GM23338 (cell line): ENCODE data around the gene ARMC5. TPM values are rescaled to one million over a fixed set of nuclear protein-coding genes. Genes with fewer than 3 reads are reported as not detected.

Experiments used
- ATAC-seq: fragments of 200-7000 bp; cut with Tn5 transposase; 3 replicates; pipeline ENCODE4 v1.9.1; 2020
- DNase-seq: peaks from one replicate; pipeline ENCODE4 v3.0.0-alpha.2; 2015; ENCODE audit warnings: low spot score
- H2AFZ ChIP-seq: fragments of 200-600 bp; sonication (generic); 2 replicates; pipeline ENCODE4 v1.8.0; 2016; ENCODE audit warnings: antibody characterized with exemption, mild to moderate bottlenecking, moderate library complexity
- H3F3A ChIP-seq: fragments of 200-600 bp; sonication (generic); replicated peaks from 2 replicates; pipeline ENCODE4 v1.8.0; 2017; ENCODE audit warnings: antibody characterized with exemption, mixed run types, low read depth
- H3K27ac ChIP-seq: fragments of 200-600 bp; sonication (generic); 2 replicates; pipeline ENCODE4 v1.6.1; 2016; ENCODE audit warnings: low read depth
- H3K27me3 ChIP-seq: fragments of 200-600 bp; sonication (generic); 2 replicates; pipeline ENCODE4 v1.8.0; 2016; ENCODE audit warnings: mild to moderate bottlenecking, mixed run types, moderate library complexity; ENCODE audit not compliant: insufficient read depth
- H3K36me3 ChIP-seq: fragments of 200-600 bp; sonication (generic); 2 replicates; pipeline ENCODE4 v1.8.0; 2016; ENCODE audit warnings: mild to moderate bottlenecking; ENCODE audit not compliant: insufficient read depth
- H3K4me1 ChIP-seq: fragments of 200-600 bp; sonication (generic); 2 replicates; pipeline ENCODE4 v1.8.0; 2016; ENCODE audit warnings: mild to moderate bottlenecking, moderate library complexity; ENCODE audit not compliant: insufficient read depth
- H3K4me2 ChIP-seq: fragments of 200-600 bp; sonication (generic); 2 replicates; pipeline ENCODE4 v1.7.1; 2017; ENCODE audit warnings: mixed run types
- H3K4me3 ChIP-seq: fragments of 200-600 bp; sonication (generic); 2 replicates; pipeline ENCODE4 v1.6.1; 2016; ENCODE audit warnings: mixed run types
- H3K79me2 ChIP-seq: fragments of 200-600 bp; sonication (generic); replicated peaks from 2 replicates; pipeline ENCODE4 v1.8.0; 2017; ENCODE audit warnings: mild to moderate bottlenecking; ENCODE audit not compliant: insufficient read depth
- H3K9me2 ChIP-seq: fragments of 200-600 bp; sonication (generic); 2 replicates; pipeline ENCODE4 v1.8.0; 2017; ENCODE audit not compliant: insufficient read depth
- H4K20me1 ChIP-seq: fragments of 200-600 bp; sonication (generic); replicated peaks from 2 replicates; pipeline ENCODE4 v1.8.0; 2017; ENCODE audit warnings: mild to moderate bottlenecking; ENCODE audit not compliant: insufficient read depth
- H3K27ac Mint-ChIP-seq: 2 replicates; pipeline ENCODE4 v1.8.0; 2020; ENCODE audit warnings: inconsistent platforms, mild to moderate bottlenecking, moderate library complexity, mixed read lengths
- H3K27me3 Mint-ChIP-seq: 3 replicates; pipeline ENCODE4 v1.8.0; 2022; ENCODE audit warnings: low read depth, mild to moderate bottlenecking, moderate library complexity, mixed read lengths, inconsistent platforms; ENCODE audit not compliant: insufficient read depth, poor library complexity
- H3K36me3 Mint-ChIP-seq: 3 replicates; pipeline ENCODE4 v1.8.0; 2021; ENCODE audit warnings: low read depth, mild to moderate bottlenecking, inconsistent platforms, moderate library complexity, mixed read lengths
- H3K4me1 Mint-ChIP-seq: 3 replicates; pipeline ENCODE4 v1.8.0; 2020; ENCODE audit warnings: mild to moderate bottlenecking, inconsistent platforms, mixed read lengths
- H3K4me3 Mint-ChIP-seq: 3 replicates; pipeline ENCODE4 v1.8.0; 2021; ENCODE audit warnings: moderate library complexity, mild to moderate bottlenecking, inconsistent platforms, mixed read lengths
- H3K9me3 Mint-ChIP-seq: 3 replicates; pipeline ENCODE4 v1.8.0; 2020; ENCODE audit warnings: moderate library complexity, mild to moderate bottlenecking, inconsistent platforms, mixed read lengths
- CTCF ChIP-seq, 2 experiments: fragments of 200-600 bp in 1 of 2; sonication (generic) in 1 of 2; conservative IDR thresholded peaks; 2 replicates each; pipeline versions ENCODE4 v1.5.1 to v1.6.1; 2016 to 2017; ENCODE audit warnings: antibody characterized with exemption in 2 of 2, low read depth in 2 of 2, mild to moderate bottlenecking in 2 of 2, moderate library complexity in 1 of 2
- ETS1 ChIP-seq: IDR thresholded peaks from 2 replicates; pipeline ENCODE4 v1.6.1; 2016; ENCODE audit warnings: antibody characterized with exemption
- EZH2phosphoT487 ChIP-seq: fragments of 200-600 bp; sonication (generic); IDR thresholded peaks from one replicate; pipeline ENCODE4 v1.8.1; 2018; ENCODE audit warnings: antibody characterized with exemption; ENCODE audit not compliant: unreplicated experiment
- NANOG ChIP-seq: IDR thresholded peaks from 2 replicates; pipeline ENCODE4 v1.6.1; 2016; ENCODE audit warnings: antibody characterized with exemption, borderline replicate concordance
- STAT1 ChIP-seq: IDR thresholded peaks from one replicate; pipeline ENCODE4 v1.6.1; 2016; ENCODE audit warnings: antibody characterized with exemption; ENCODE audit not compliant: unreplicated experiment
- ZNF114 ChIP-seq: fragments of 250-450 bp; sonication (Bioruptor Pico); IDR thresholded peaks from 2 replicates; pipeline ENCODE4 v1.5.0; 2020; ENCODE audit warnings: mild to moderate bottlenecking, moderate library complexity
- ZNF331 ChIP-seq: fragments of 250-450 bp; sonication (Bioruptor Pico); IDR thresholded peaks from 2 replicates; pipeline ENCODE4 v1.5.0; 2020; ENCODE audit warnings: low read depth, mild to moderate bottlenecking, moderate library complexity
- ZNF462 ChIP-seq: fragments of 250-450 bp; sonication (Bioruptor Pico); IDR thresholded peaks from 2 replicates; pipeline ENCODE4 v1.5.0; 2020; ENCODE audit warnings: mild to moderate bottlenecking, moderate library complexity
- polyA plus RNA-seq: library from polyadenylated mRNA; unstranded; fragments of >200 nt; fragmentation: Nextera tagmentation; extraction: Ambion mirVana; gene quantifications from 2 replicates; pipeline ENCODE4 v1.2.1, GENCODE V29; 2016
- total RNA-seq: library from RNA; depleted of rRNA; stranded (reverse); fragments of >200 nt; shearing (Covaris generic); gene quantifications from 2 replicates; pipeline ENCODE4 v1.2.3, GENCODE V29; 2014

Gene ARMC5
- total and polyA plus RNA-seq, 2 experiments from 2014 or later: 5.9 to 11.3 TPM

GRCh38 chr16:31473264-31473984 is 14.1 kb downstream of the ARMC5 start (continued):
- TF ChIP-seq ZNF462 (CRISPR knock-in tag) (no peak), EZH2phosphoT487 (no peak), ZNF114 (CRISPR knock-in tag) (no peak), STAT1 (no peak), ETS1 (no peak), NANOG (no peak), ZNF331 (CRISPR knock-in tag) (no peak)

- Histone ChIP-seq H3K27me3 (peaks cover 72% of the 10 kb centered on the region), H3K36me3 (no peaks in the 10 kb centered on the region), H3K27ac (no peak overlapping the region), H3K4me2 (no peak overlapping the region), H3K79me2 (no peaks in the 10 kb centered on the region), H4K20me1 (no peaks in the 10 kb centered on the region), H3K9me2 (no peaks in the 10 kb centered on the region), H3F3A (peaks cover 8% of the 10 kb centered on the region; the same call in 1 of the 2 replicates), H3K4me3 (no peak overlapping the region), H2AFZ (no peak overlapping the region), H3K4me1 (peaks cover 7% of the 10 kb centered on the region; the same call in 1 of the 2 replicates)
- peaks cover 8% of the 10 kb centered on the region for H3K36me3 Mint-ChIP-seq
- H3K27ac Mint-ChIP-seq: no peak overlapping the region
- peaks cover 6% of the 10 kb centered on the region for H3K9me3 Mint-ChIP-seq
- DNase-seq (no peak), ATAC-seq (no peak)
- peaks cover 64% of the 10 kb centered on the region for H3K27me3 Mint-ChIP-seq
- H3K4me3 Mint-ChIP-seq: no peak overlapping the region
- peaks cover 18% of the 10 kb centered on the region; the same call in 2 of the 3 replicates for H3K4me1 Mint-ChIP-seq
- TF ChIP-seq CTCF (conservative IDR thresholded peaks at IDR 0.05; ENCODE audit: low read depth in 2 of 2) (no peak), EZH2phosphoT487 (no peak), NANOG (no peak), ZNF331 (CRISPR knock-in tag) (no peak)
Measured at GRCh38 chr16:31474173-31474714, 14.9 kb downstream of the ARMC5 start.
